Sigmoid colon (tissue), 4 donors: Measurements from ENCODE around the gene ELOA.

Experiments
- CTCF ChIP-seq, 4 experiments: fragments of 450-650 bp in 3 of 4; fragments of 200-600 bp in 1 of 4; IDR thresholded peaks; one replicate each; pipeline ENCODE4 v1.5.1; 2016 to 2019; ENCODE audit warnings: antibody characterized with exemption in 4 of 4, mild to moderate bottlenecking in 3 of 4, moderate library complexity in 2 of 4
- EP300 ChIP-seq, 4 donors: sonication (generic); formaldehyde crosslinking; IDR thresholded peaks; one replicate each; pipeline ENCODE4 v1.6.1; 2017; ENCODE audit warnings: antibody characterized with exemption in 4 of 4
- POLR2AphosphoS5 ChIP-seq, 4 donors: sonication (generic); formaldehyde crosslinking; IDR thresholded peaks; one replicate each; pipeline ENCODE4 v1.6.1; 2017; ENCODE audit warnings: antibody characterized with exemption in 4 of 4

GRCh38 chr1:23693599-23693998 lies 49.7 kb upstream of the ELOA start:
- no peak for TF ChIP-seq CTCF (IDR thresholded peaks at IDR 0.05)
- TF ChIP-seq EP300 (IDR thresholded peaks at IDR 0.05) = no peak
- TF ChIP-seq POLR2AphosphoS5 (IDR thresholded peaks at IDR 0.05) = no peak
